Endothelial cell of umbilical vein (primary cell): Measurements from ENCODE around the gene LNPEP. TPM values are rescaled to one million over a fixed set of nuclear protein-coding genes. Genes with fewer than 3 reads are reported as not detected.

Source experiments
- BruUV-seq: library from RNA; stranded (reverse); fragments of 400-500 nt; replicated peaks from 2 replicates; lab custom pipeline; 2021; lab: Mats Ljungman, UMichigan
- CTCF ChIA-PET: fragments of 300-600, 350-600 bp; sonication (Branson Sonifier 250); formaldehyde crosslinking; loops from one replicate; lab custom pipeline; 2021; ENCODE audit warnings: antibody characterized with exemption, inconsistent platforms; lab: Charles Lee
- POLR2A ChIA-PET: fragments of 300-600, 350-600 bp; sonication (Branson Sonifier 250); formaldehyde crosslinking; loops from one replicate; lab custom pipeline; 2021; ENCODE audit warnings: antibody characterized with exemption, inconsistent platforms; lab: Charles Lee
- DNase-seq: peaks from one replicate; pipeline ENCODE4 v3.0.0-alpha.2; 2011; ENCODE audit warnings: low read depth, low spot score
- FAIRE-seq: peaks from 2 replicates; lab custom pipeline; 2011; peaks lifted over from hg19 to GRCh38; lab: Jason Lieb, UNC
- H2AFZ ChIP-seq: 2 replicates; pipeline ENCODE4 v1.6.0; 2012; ENCODE audit warnings: low read depth, low read length, control low read depth, inconsistent platforms
- H3K27ac ChIP-seq: 2 replicates; pipeline ENCODE4 v1.5.1; 2011; ENCODE audit warnings: low read depth, mild to moderate bottlenecking, control low read depth, low read length, moderate library complexity; ENCODE audit not compliant: insufficient read depth
- H3K27me3 ChIP-seq, 2 experiments: 2 replicates each; pipeline versions ENCODE4 v1.6.0 to v1.6.1; 2011; ENCODE audit warnings: low read length in 2 of 2, mixed read lengths in 1 of 2; ENCODE audit not compliant: control insufficient read depth in 2 of 2, insufficient read depth in 2 of 2
- H3K36me3 ChIP-seq, 2 experiments: 2 replicates in 1 of 2; 3 replicates in 1 of 2; pipeline ENCODE4 v1.5.1; 2011; ENCODE audit warnings: low read length in 2 of 2, mild to moderate bottlenecking in 1 of 2, moderate library complexity in 1 of 2; ENCODE audit not compliant: control insufficient read depth in 2 of 2, insufficient read depth in 2 of 2; ENCODE audit errors: extremely low read depth in 1 of 2
- H3K4me1 ChIP-seq: 3 replicates; pipeline ENCODE4 v1.5.1; 2011; ENCODE audit warnings: mild to moderate bottlenecking, low read length; ENCODE audit not compliant: control insufficient read depth, insufficient read depth; ENCODE audit errors: extremely low read depth
- H3K4me2 ChIP-seq: 2 replicates; pipeline ENCODE4 v1.6.1; 2011; ENCODE audit warnings: low read length, control low read depth, mixed read lengths; ENCODE audit not compliant: insufficient read depth
- H3K4me3 ChIP-seq, 3 experiments: fragments of 200-600 bp in 1 of 3; sonication (generic), shearing (Covaris generic) in 1 of 3; replicated peaks in 1 of 3; 2 replicates each; pipeline ENCODE4 v1.5.1; 2011 to 2016; ENCODE audit warnings: control low read depth in 3 of 3, low read length in 3 of 3, mild to moderate bottlenecking in 2 of 3, inconsistent platforms in 1 of 3, low read depth in 1 of 3, moderate library complexity in 1 of 3; ENCODE audit not compliant: insufficient read depth in 1 of 3
- H3K79me2 ChIP-seq: 2 replicates; pipeline ENCODE4 v1.6.0; 2012; ENCODE audit warnings: low read length, inconsistent platforms; ENCODE audit not compliant: control insufficient read depth, insufficient read depth
- H3K9ac ChIP-seq: replicated peaks from 2 replicates; pipeline ENCODE3; 2011; ENCODE audit warnings: low read length, control low read depth; ENCODE audit not compliant: insufficient read depth; ENCODE audit errors: extremely low read depth
- H3K9me1 ChIP-seq: replicated peaks from 3 replicates; pipeline ENCODE4 v1.6.0; 2011; ENCODE audit warnings: mild to moderate bottlenecking, low read length; ENCODE audit not compliant: control insufficient read depth, insufficient read depth; ENCODE audit errors: extremely low read depth
- H3K9me3 ChIP-seq: replicated peaks from 2 replicates; pipeline ENCODE4 v1.5.1; 2012; ENCODE audit warnings: low read length, inconsistent platforms; ENCODE audit not compliant: control insufficient read depth, insufficient read depth
- H4K20me1 ChIP-seq: replicated peaks from 2 replicates; pipeline ENCODE3; 2011; ENCODE audit warnings: mild to moderate bottlenecking, low read length; ENCODE audit not compliant: control insufficient read depth, insufficient read depth; ENCODE audit errors: extremely low read depth
- EZH2 ChIP-seq: IDR thresholded peaks from 2 replicates; pipeline ENCODE4 v1.6.1; 2012; ENCODE audit warnings: borderline replicate concordance, low read depth, mild to moderate bottlenecking, moderate library complexity, low read length, inconsistent platforms; ENCODE audit not compliant: severe bottlenecking
- FOS ChIP-seq: IDR thresholded peaks from 2 replicates; pipeline ENCODE4 v1.6.1; 2011; ENCODE audit warnings: mild to moderate bottlenecking, low read length, moderate library complexity, borderline replicate concordance; ENCODE audit not compliant: insufficient read depth
- GATA2 ChIP-seq: IDR thresholded peaks from 2 replicates; pipeline ENCODE4 v1.7.0; 2011; ENCODE audit warnings: low read depth, mild to moderate bottlenecking, moderate library complexity, mixed read lengths, low read length; ENCODE audit not compliant: insufficient read length, insufficient read depth
- JUN ChIP-seq: IDR thresholded peaks from 2 replicates; pipeline ENCODE4 v1.6.1; 2011; ENCODE audit warnings: borderline replicate concordance, low read depth; ENCODE audit not compliant: insufficient read length, insufficient read depth
- MAX ChIP-seq: IDR thresholded peaks from 2 replicates; pipeline ENCODE4 v1.6.1; 2011; ENCODE audit not compliant: insufficient read depth, insufficient read length
- MYC ChIP-seq: IDR thresholded peaks from one replicate; pipeline ENCODE4 v1.6.1; 2011; ENCODE audit warnings: mild to moderate bottlenecking, low read depth, low read length
- POLR2A ChIP-seq: IDR thresholded peaks from 2 replicates; pipeline ENCODE4 v1.6.1; 2012; ENCODE audit warnings: low read depth, mild to moderate bottlenecking, control low read depth, low read length
- POLR2AphosphoS5 ChIP-seq: IDR thresholded peaks from 2 replicates; pipeline ENCODE4 v1.6.1; 2012; ENCODE audit warnings: low read depth, mild to moderate bottlenecking, control low read depth, low read length, moderate library complexity; ENCODE audit not compliant: insufficient read depth
- dilution Hi-C: fragments of 300-500 bp; cut with MboI; formaldehyde crosslinking; loops from one replicate; pipeline ENCODE4 v1.15.0; 2019; ENCODE audit warnings: low sequenced_read_pairs; ENCODE audit not compliant: extremely low pct_ligation_motif_present
- intact Hi-C: fragments of 100-400 bp; cut with micrococcal nuclease; formaldehyde crosslinking; loops from one replicate; pipeline ENCODE4 v1.10.0; 2022
- polyA plus RNA-seq, 4 experiments: library from polyadenylated mRNA; depleted of rRNA in 3 of 4; stranded (reverse) in 3 of 4; unstranded in 1 of 4; fragments of >200 nt; gene quantifications; 2 replicates each; pipeline versions ENCODE4 v1.2.1 to v1.2.3, GENCODE V29; 2011 to 2012; ENCODE audit warnings: missing spikeins in 1 of 4
- total RNA-seq: library from RNA; stranded (reverse); gene quantifications from 2 replicates; pipeline ENCODE4 v1.2.3, GENCODE V29; 2021
- TF ChIP-seq, protein P1 (sequence below), 2 donors: IDR thresholded peaks; 1 replicate in 1 of 2; 2 replicates in 1 of 2; pipeline ENCODE4 v1.5.1; 2011; ENCODE audit warnings: low read length in 2 of 2, mild to moderate bottlenecking in 2 of 2, moderate library complexity in 2 of 2, control low read depth in 1 of 2, inconsistent platforms in 1 of 2, low read depth in 1 of 2; ENCODE audit not compliant: insufficient read depth in 1 of 2; ENCODE audit errors: extremely low read depth in 1 of 2

LNPEP gene
- total and polyA plus RNA-seq, 2 donors (not counting 3 experiments of a cell fraction or from before 2014, with no cell fraction given): 7.0 to 23.5 TPM

- Histone ChIP-seq H3K4me1 (no peaks in the 10 kb centered on the region), H3K9me3 (no peaks in the 10 kb centered on the region), H3K36me3 (peaks cover 0 to 4% of the 10 kb centered on the region in 2 experiments), H3K9ac (no peak overlapping the region), H4K20me1 (no peaks in the 10 kb centered on the region), H3K27ac (no peak overlapping the region), H3K9me1 (no peaks in the 10 kb centered on the region), H3K79me2 (no peaks in the 10 kb centered on the region), H3K27me3 (no peaks in the 10 kb centered on the region), H3K4me3 (no peak overlapping the region), H3K4me2 (no peak overlapping the region), H2AFZ (no peak overlapping the region)
- ChIA-PET POLR2A (no interaction called here), CTCF (no interaction called here)
- dilution Hi-C loops (no loop called here), intact Hi-C loops (no loop called here)
- BruUV-seq: no TSS peak
- DNase-seq (peak; percentile 33), FAIRE-seq (no peak)
- TF ChIP-seq GATA2 (no peak), POLR2A (no peak), POLR2AphosphoS5 (no peak), JUN (no peak), EZH2 (no peak), MYC (no peak), FOS (no peak), MAX (no peak)
- TF ChIP-seq, protein P1, sequence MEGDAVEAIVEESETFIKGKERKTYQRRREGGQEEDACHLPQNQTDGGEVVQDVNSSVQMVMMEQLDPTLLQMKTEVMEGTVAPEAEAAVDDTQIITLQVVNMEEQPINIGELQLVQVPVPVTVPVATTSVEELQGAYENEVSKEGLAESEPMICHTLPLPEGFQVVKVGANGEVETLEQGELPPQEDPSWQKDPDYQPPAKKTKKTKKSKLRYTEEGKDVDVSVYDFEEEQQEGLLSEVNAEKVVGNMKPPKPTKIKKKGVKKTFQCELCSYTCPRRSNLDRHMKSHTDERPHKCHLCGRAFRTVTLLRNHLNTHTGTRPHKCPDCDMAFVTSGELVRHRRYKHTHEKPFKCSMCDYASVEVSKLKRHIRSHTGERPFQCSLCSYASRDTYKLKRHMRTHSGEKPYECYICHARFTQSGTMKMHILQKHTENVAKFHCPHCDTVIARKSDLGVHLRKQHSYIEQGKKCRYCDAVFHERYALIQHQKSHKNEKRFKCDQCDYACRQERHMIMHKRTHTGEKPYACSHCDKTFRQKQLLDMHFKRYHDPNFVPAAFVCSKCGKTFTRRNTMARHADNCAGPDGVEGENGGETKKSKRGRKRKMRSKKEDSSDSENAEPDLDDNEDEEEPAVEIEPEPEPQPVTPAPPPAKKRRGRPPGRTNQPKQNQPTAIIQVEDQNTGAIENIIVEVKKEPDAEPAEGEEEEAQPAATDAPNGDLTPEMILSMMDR (IDR thresholded peaks at IDR 0.05; ENCODE audit: extremely low read depth in 1 of 2, insufficient read depth in 1 of 2, low read depth in 1 of 2, low read length in 2 of 2): no peak
These were observed 48.8 kb downstream of the LNPEP start for GRCh38 chr5:96984506-96985192.
